Endothelial cell of umbilical vein (primary cell): Measurements from ENCODE around the gene NPHS1. TPM values are rescaled to one million over a fixed set of nuclear protein-coding genes. Genes with fewer than 3 reads are reported as not detected.

Source experiments
- BruUV-seq: library from RNA; stranded (reverse); fragments of 400-500 nt; replicated peaks from 2 replicates; lab custom pipeline; 2021; lab: Mats Ljungman, UMichigan
- CTCF ChIA-PET: fragments of 300-600, 350-600 bp; sonication (Branson Sonifier 250); formaldehyde crosslinking; loops from one replicate; lab custom pipeline; 2021; ENCODE audit warnings: antibody characterized with exemption, inconsistent platforms; lab: Charles Lee
- POLR2A ChIA-PET: fragments of 300-600, 350-600 bp; sonication (Branson Sonifier 250); formaldehyde crosslinking; loops from one replicate; lab custom pipeline; 2021; ENCODE audit warnings: antibody characterized with exemption, inconsistent platforms; lab: Charles Lee
- DNase-seq: peaks from one replicate; pipeline ENCODE4 v3.0.0-alpha.2; 2011; ENCODE audit warnings: low read depth, low spot score
- FAIRE-seq: peaks from 2 replicates; lab custom pipeline; 2011; peaks lifted over from hg19 to GRCh38; lab: Jason Lieb, UNC
- H2AFZ ChIP-seq: 2 replicates; pipeline ENCODE4 v1.6.0; 2012; ENCODE audit warnings: low read depth, low read length, control low read depth, inconsistent platforms
- H3K27ac ChIP-seq: 2 replicates; pipeline ENCODE4 v1.5.1; 2011; ENCODE audit warnings: low read depth, mild to moderate bottlenecking, control low read depth, low read length, moderate library complexity; ENCODE audit not compliant: insufficient read depth
- H3K27me3 ChIP-seq, 2 experiments: 2 replicates each; pipeline versions ENCODE4 v1.6.0 to v1.6.1; 2011; ENCODE audit warnings: low read length in 2 of 2, mixed read lengths in 1 of 2; ENCODE audit not compliant: control insufficient read depth in 2 of 2, insufficient read depth in 2 of 2
- H3K36me3 ChIP-seq, 2 experiments: 2 replicates in 1 of 2; 3 replicates in 1 of 2; pipeline ENCODE4 v1.5.1; 2011; ENCODE audit warnings: low read length in 2 of 2, mild to moderate bottlenecking in 1 of 2, moderate library complexity in 1 of 2; ENCODE audit not compliant: control insufficient read depth in 2 of 2, insufficient read depth in 2 of 2; ENCODE audit errors: extremely low read depth in 1 of 2
- H3K4me1 ChIP-seq: 3 replicates; pipeline ENCODE4 v1.5.1; 2011; ENCODE audit warnings: mild to moderate bottlenecking, low read length; ENCODE audit not compliant: control insufficient read depth, insufficient read depth; ENCODE audit errors: extremely low read depth
- H3K4me2 ChIP-seq: 2 replicates; pipeline ENCODE4 v1.6.1; 2011; ENCODE audit warnings: low read length, control low read depth, mixed read lengths; ENCODE audit not compliant: insufficient read depth
- H3K4me3 ChIP-seq, 3 experiments: fragments of 200-600 bp in 1 of 3; sonication (generic), shearing (Covaris generic) in 1 of 3; replicated peaks in 1 of 3; 2 replicates each; pipeline ENCODE4 v1.5.1; 2011 to 2016; ENCODE audit warnings: control low read depth in 3 of 3, low read length in 3 of 3, mild to moderate bottlenecking in 2 of 3, inconsistent platforms in 1 of 3, low read depth in 1 of 3, moderate library complexity in 1 of 3; ENCODE audit not compliant: insufficient read depth in 1 of 3
- H3K79me2 ChIP-seq: 2 replicates; pipeline ENCODE4 v1.6.0; 2012; ENCODE audit warnings: low read length, inconsistent platforms; ENCODE audit not compliant: control insufficient read depth, insufficient read depth
- H3K9ac ChIP-seq: replicated peaks from 2 replicates; pipeline ENCODE3; 2011; ENCODE audit warnings: low read length, control low read depth; ENCODE audit not compliant: insufficient read depth; ENCODE audit errors: extremely low read depth
- H3K9me1 ChIP-seq: replicated peaks from 3 replicates; pipeline ENCODE4 v1.6.0; 2011; ENCODE audit warnings: mild to moderate bottlenecking, low read length; ENCODE audit not compliant: control insufficient read depth, insufficient read depth; ENCODE audit errors: extremely low read depth
- H3K9me3 ChIP-seq: replicated peaks from 2 replicates; pipeline ENCODE4 v1.5.1; 2012; ENCODE audit warnings: low read length, inconsistent platforms; ENCODE audit not compliant: control insufficient read depth, insufficient read depth
- H4K20me1 ChIP-seq: replicated peaks from 2 replicates; pipeline ENCODE3; 2011; ENCODE audit warnings: mild to moderate bottlenecking, low read length; ENCODE audit not compliant: control insufficient read depth, insufficient read depth; ENCODE audit errors: extremely low read depth
- EZH2 ChIP-seq: IDR thresholded peaks from 2 replicates; pipeline ENCODE4 v1.6.1; 2012; ENCODE audit warnings: borderline replicate concordance, low read depth, mild to moderate bottlenecking, moderate library complexity, low read length, inconsistent platforms; ENCODE audit not compliant: severe bottlenecking
- FOS ChIP-seq: IDR thresholded peaks from 2 replicates; pipeline ENCODE4 v1.6.1; 2011; ENCODE audit warnings: mild to moderate bottlenecking, low read length, moderate library complexity, borderline replicate concordance; ENCODE audit not compliant: insufficient read depth
- GATA2 ChIP-seq: IDR thresholded peaks from 2 replicates; pipeline ENCODE4 v1.7.0; 2011; ENCODE audit warnings: low read depth, mild to moderate bottlenecking, moderate library complexity, mixed read lengths, low read length; ENCODE audit not compliant: insufficient read length, insufficient read depth
- JUN ChIP-seq: IDR thresholded peaks from 2 replicates; pipeline ENCODE4 v1.6.1; 2011; ENCODE audit warnings: borderline replicate concordance, low read depth; ENCODE audit not compliant: insufficient read length, insufficient read depth
- MYC ChIP-seq: IDR thresholded peaks from one replicate; pipeline ENCODE4 v1.6.1; 2011; ENCODE audit warnings: mild to moderate bottlenecking, low read depth, low read length
- POLR2A ChIP-seq: IDR thresholded peaks from 2 replicates; pipeline ENCODE4 v1.6.1; 2012; ENCODE audit warnings: low read depth, mild to moderate bottlenecking, control low read depth, low read length
- POLR2AphosphoS5 ChIP-seq: IDR thresholded peaks from 2 replicates; pipeline ENCODE4 v1.6.1; 2012; ENCODE audit warnings: low read depth, mild to moderate bottlenecking, control low read depth, low read length, moderate library complexity; ENCODE audit not compliant: insufficient read depth
- dilution Hi-C: fragments of 300-500 bp; cut with MboI; formaldehyde crosslinking; loops from one replicate; pipeline ENCODE4 v1.15.0; 2019; ENCODE audit warnings: low sequenced_read_pairs; ENCODE audit not compliant: extremely low pct_ligation_motif_present
- intact Hi-C: fragments of 100-400 bp; cut with micrococcal nuclease; formaldehyde crosslinking; loops from one replicate; pipeline ENCODE4 v1.10.0; 2022
- polyA plus RNA-seq, 4 experiments: library from polyadenylated mRNA; depleted of rRNA in 3 of 4; stranded (reverse) in 3 of 4; unstranded in 1 of 4; fragments of >200 nt; gene quantifications; 2 replicates each; pipeline versions ENCODE4 v1.2.1 to v1.2.3, GENCODE V29; 2011 to 2012; ENCODE audit warnings: missing spikeins in 1 of 4
- total RNA-seq: library from RNA; stranded (reverse); gene quantifications from 2 replicates; pipeline ENCODE4 v1.2.3, GENCODE V29; 2021
- TF ChIP-seq, protein P1 (sequence below), 2 donors: IDR thresholded peaks; 1 replicate in 1 of 2; 2 replicates in 1 of 2; pipeline ENCODE4 v1.5.1; 2011; ENCODE audit warnings: low read length in 2 of 2, mild to moderate bottlenecking in 2 of 2, moderate library complexity in 2 of 2, control low read depth in 1 of 2, inconsistent platforms in 1 of 2, low read depth in 1 of 2; ENCODE audit not compliant: insufficient read depth in 1 of 2; ENCODE audit errors: extremely low read depth in 1 of 2
- TF ChIP-seq, protein P2 (sequence below): IDR thresholded peaks from 2 replicates; pipeline ENCODE4 v1.6.1; 2011; ENCODE audit not compliant: insufficient read depth, insufficient read length

NPHS1 gene
- total and polyA plus RNA-seq, 2 donors (not counting 3 experiments of a cell fraction or from before 2014, with no cell fraction given): not detected

DNA sequence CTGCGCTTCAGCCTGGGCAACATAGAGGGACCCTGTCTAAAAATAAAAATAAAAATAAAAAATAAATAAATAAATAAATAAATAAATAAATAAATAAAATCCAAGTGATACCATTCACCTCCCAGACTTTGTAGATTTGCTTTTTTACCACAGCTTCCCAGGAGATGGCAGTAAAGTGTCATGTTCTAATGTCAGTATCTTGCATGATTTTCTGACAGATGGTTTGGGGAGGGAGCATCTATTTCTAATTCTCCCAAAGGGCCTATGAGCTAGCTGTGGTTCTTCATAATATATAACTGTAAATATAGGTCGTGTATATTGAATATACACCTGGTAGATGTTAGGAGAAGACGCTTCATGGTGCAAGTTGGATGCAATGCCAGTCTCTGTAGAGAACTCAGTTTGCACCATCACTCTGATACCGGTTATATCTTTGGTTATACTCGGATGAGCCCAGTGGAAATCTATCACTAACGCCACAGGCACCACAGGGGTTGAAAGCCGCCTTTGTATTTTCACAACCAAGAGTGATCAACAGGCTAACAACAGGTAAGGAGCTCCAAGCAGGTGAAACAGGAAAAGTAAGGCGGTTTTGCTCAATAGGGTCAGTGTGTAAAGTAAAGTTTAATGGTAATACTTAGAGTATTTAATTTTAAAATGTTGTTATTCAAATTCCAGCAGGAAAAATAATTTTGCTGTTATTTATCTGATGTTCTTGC, 30.0 kb upstream of the NPHS1 start:
- intact Hi-C loops: loop anchor here (1.0 kb wide), 1 partner anchor 49 kb away; no protein-coding TSS in a partner anchor
- Histone ChIP-seq H3K9me3 (no peaks in the 10 kb centered on the region), H3K4me2 (no peak overlapping the region), H3K4me1 (no peaks in the 10 kb centered on the region), H3K9me1 (no peaks in the 10 kb centered on the region), H3K36me3 (no peaks in the 10 kb centered on the region), H3K27ac (no peak overlapping the region), H3K79me2 (no peaks in the 10 kb centered on the region), H4K20me1 (no peaks in the 10 kb centered on the region), H3K27me3 (no peaks in the 10 kb centered on the region), H3K4me3 (no peak overlapping the region), H3K9ac (no peak overlapping the region), H2AFZ (no peak overlapping the region)
- ChIA-PET POLR2A (no interaction called here), CTCF (interaction anchor here (1.0 to 4.3 kb wide), 7 partner anchors 9 to 178 kb away, joined by 3 to 38 read pairs (median 4); partner anchors contain the start of gene NFKBID)
- TF ChIP-seq MYC: no peak
- TF ChIP-seq, protein P1, sequence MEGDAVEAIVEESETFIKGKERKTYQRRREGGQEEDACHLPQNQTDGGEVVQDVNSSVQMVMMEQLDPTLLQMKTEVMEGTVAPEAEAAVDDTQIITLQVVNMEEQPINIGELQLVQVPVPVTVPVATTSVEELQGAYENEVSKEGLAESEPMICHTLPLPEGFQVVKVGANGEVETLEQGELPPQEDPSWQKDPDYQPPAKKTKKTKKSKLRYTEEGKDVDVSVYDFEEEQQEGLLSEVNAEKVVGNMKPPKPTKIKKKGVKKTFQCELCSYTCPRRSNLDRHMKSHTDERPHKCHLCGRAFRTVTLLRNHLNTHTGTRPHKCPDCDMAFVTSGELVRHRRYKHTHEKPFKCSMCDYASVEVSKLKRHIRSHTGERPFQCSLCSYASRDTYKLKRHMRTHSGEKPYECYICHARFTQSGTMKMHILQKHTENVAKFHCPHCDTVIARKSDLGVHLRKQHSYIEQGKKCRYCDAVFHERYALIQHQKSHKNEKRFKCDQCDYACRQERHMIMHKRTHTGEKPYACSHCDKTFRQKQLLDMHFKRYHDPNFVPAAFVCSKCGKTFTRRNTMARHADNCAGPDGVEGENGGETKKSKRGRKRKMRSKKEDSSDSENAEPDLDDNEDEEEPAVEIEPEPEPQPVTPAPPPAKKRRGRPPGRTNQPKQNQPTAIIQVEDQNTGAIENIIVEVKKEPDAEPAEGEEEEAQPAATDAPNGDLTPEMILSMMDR (IDR thresholded peaks at IDR 0.05; ENCODE audit: extremely low read depth in 1 of 2, insufficient read depth in 1 of 2, low read depth in 1 of 2, low read length in 2 of 2): peak; percentile 15 to 34
- dilution Hi-C loops: no loop called here
- no TSS peak for BruUV-seq
- FAIRE-seq: peak; percentile 56
- DNase-seq: peak; percentile 77

DNA sequence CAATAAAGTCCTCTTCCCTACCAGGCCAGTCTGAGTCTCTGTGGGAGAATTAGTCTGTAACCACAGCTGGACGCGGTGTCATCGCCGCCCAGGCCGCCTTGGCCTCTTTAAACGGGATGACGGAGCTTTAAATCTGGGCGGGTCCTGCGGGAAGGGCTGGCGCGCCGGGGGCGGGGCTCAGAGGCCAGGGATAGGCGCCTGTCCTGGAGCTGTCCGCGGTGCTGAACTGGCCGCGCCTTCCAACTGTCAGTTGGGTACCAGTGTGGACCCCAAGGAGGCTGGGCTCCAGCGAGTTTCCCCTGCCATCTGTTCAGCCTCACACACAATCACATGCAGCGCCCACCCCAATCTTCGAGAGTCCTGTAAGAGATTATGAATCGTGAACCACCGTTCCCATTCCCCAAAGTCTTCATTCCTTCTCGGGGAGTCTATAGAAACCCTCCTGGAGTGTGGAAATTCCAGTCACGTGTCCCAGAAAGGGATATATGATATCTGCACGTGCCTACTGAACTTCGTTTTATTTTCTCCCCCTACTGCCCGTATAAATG, 27.5 kb upstream of the NPHS1 start:
- H3K79me2 ChIP-seq: no peaks in the 10 kb centered on the region
- peak; percentile 72 for DNase-seq
- POLR2A ChIA-PET: no interaction called here
- no peak overlapping the region for H3K4me2 ChIP-seq
- no peaks in the 10 kb centered on the region for H3K27me3 ChIP-seq
- CTCF ChIA-PET: interaction anchor here (0.8 to 1.2 kb wide), 4 partner anchors 10 to 51 kb away, joined by 3 to 10 read pairs (median 4); no protein-coding TSS in a partner anchor
- TF ChIP-seq, protein P1 (IDR thresholded peaks at IDR 0.05; ENCODE audit: extremely low read depth in 1 of 2, insufficient read depth in 1 of 2, low read depth in 1 of 2, low read length in 2 of 2): no peak
- TF ChIP-seq, protein P2, sequence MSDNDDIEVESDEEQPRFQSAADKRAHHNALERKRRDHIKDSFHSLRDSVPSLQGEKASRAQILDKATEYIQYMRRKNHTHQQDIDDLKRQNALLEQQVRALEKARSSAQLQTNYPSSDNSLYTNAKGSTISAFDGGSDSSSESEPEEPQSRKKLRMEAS: no peak
- no peak for TF ChIP-seq MYC
- no peak for TF ChIP-seq GATA2
- TF ChIP-seq POLR2A: no peak
- no peak for TF ChIP-seq POLR2AphosphoS5
- no peak for TF ChIP-seq JUN
- no peak for TF ChIP-seq FOS
- TF ChIP-seq EZH2: no peak
- dilution Hi-C loops: no loop called here
- no peaks in the 10 kb centered on the region for H3K4me1 ChIP-seq
- FAIRE-seq: peak; percentile 91
- no peaks in the 10 kb centered on the region for H3K9me1 ChIP-seq
- H3K9me3 ChIP-seq: no peaks in the 10 kb centered on the region
- no TSS peak for BruUV-seq
- no peak overlapping the region for H3K27ac ChIP-seq
- H3K36me3 ChIP-seq: no peaks in the 10 kb centered on the region
- intact Hi-C loops: no loop called here
- H2AFZ ChIP-seq: no peak overlapping the region
- no peak overlapping the region for H3K4me3 ChIP-seq
- no peaks in the 10 kb centered on the region for H4K20me1 ChIP-seq
- H3K9ac ChIP-seq: no peak overlapping the region
